Testis (tissue), 3 donors: ENCODE results near the gene PEX12. TPM values are rescaled to one million over a fixed set of nuclear protein-coding genes. Genes with fewer than 3 reads are reported as not detected.
"Not testable (repeated sequence)": the region's sequence is repeated elsewhere in the genome, so short reads cannot be mapped to it uniquely, and the experiment has no call there.

ENCODE experiments used
- DNase-seq: peaks from one replicate; pipeline ENCODE4 v3.0.0-alpha.2; 2019
- H3K27ac ChIP-seq, 2 donors: fragments of 200-600 bp; sonication (generic); one replicate each; pipeline ENCODE4 v1.5.1; 2019
- H3K27me3 ChIP-seq: fragments of 200-600 bp; sonication (generic); one replicate; pipeline ENCODE4 v1.5.1; 2019
- H3K36me3 ChIP-seq: fragments of 200-600 bp; sonication (generic); one replicate; pipeline ENCODE4 v1.5.1; 2017; ENCODE audit warnings: low read depth; ENCODE audit errors: missing control alignments
- H3K4me1 ChIP-seq: fragments of 200-600 bp; sonication (generic); one replicate; pipeline ENCODE4 v1.5.1; 2019
- H3K4me3 ChIP-seq, 2 donors: fragments of 200-600 bp; sonication (generic); one replicate each; pipeline ENCODE4 v1.5.1; 2017 to 2019
- H3K9me3 ChIP-seq: fragments of 200-600 bp; sonication (generic); one replicate; pipeline ENCODE4 v1.5.1; 2017
- CTCF ChIP-seq, 3 experiments: fragments of 450-650 bp in 2 of 3; fragments of 200-600 bp in 1 of 3; sonication (generic) in 1 of 3; IDR thresholded peaks; one replicate each; pipeline ENCODE4 v1.5.1; 2016 to 2019; ENCODE audit warnings: antibody characterized with exemption in 3 of 3, mild to moderate bottlenecking in 2 of 3, moderate library complexity in 1 of 3
- POLR2A ChIP-seq: fragments of 450-650 bp; IDR thresholded peaks from one replicate; pipeline ENCODE4 v1.6.1; 2017; ENCODE audit warnings: antibody characterized with exemption, mild to moderate bottlenecking, moderate library complexity
- WGBS, 2 donors: methylation state at CpG; one replicate each; pipeline ENCODE4 v1.1.5; 2018; 5-methylcytosine and 5-hydroxymethylcytosine counted together
- intact Hi-C: fragments of 100-400 bp; cut with DNase I; formaldehyde crosslinking; loops from one replicate; pipeline ENCODE4 v1.15.1; 2023; ENCODE audit warnings: low total_unique reads
- polyA plus RNA-seq: library from polyadenylated mRNA; stranded (reverse); fragments of 350-450 nt; fragmentation: Illumina TruSeq; extraction: RNeasy Lipid Tissue Mini Kit (QIAGEN cat#74804); gene quantifications from one replicate; pipeline ENCODE4 v1.2.3, GENCODE V29; 2014; ENCODE audit warnings: low read depth, low replicate concordance; ENCODE audit not compliant: insufficient read depth
- total RNA-seq, 2 donors: library from RNA; depleted of rRNA; stranded (reverse); fragments of >200 nt; gene quantifications; one replicate each; pipeline ENCODE4 v1.2.3, GENCODE V29; 2016

PEX12 gene
- total and polyA plus RNA-seq, 3 donors from 2014 or later: 13.6 to 17.3 (median 15.1) TPM

- peaks cover 18% of the 10 kb centered on the region for H3K4me1 ChIP-seq
- TF ChIP-seq POLR2A (no peak), CTCF (IDR thresholded peaks at IDR 0.05) (no peak)
- no peaks in the 10 kb centered on the region for H3K27me3 ChIP-seq
- no peak for DNase-seq
- intact Hi-C loops: no loop called here
- 61 to 63% methylated on average over 2 of the region's 2 CpGs for WGBS, 2 donors
- H3K27ac ChIP-seq: peak within 1 kb of the TSS in 1 of 2 donors; percentile 60
- no peak within 1 kb of the TSS for H3K4me3 ChIP-seq
- no peaks in the 10 kb centered on the region for H3K36me3 ChIP-seq
- no peaks in the 10 kb centered on the region for H3K9me3 ChIP-seq
These were observed 40.7 kb downstream of the PEX12 start, which contains the start of gene SLFN12L for GRCh38 chr17:35537601-35538141. Gene SLFN12L, minus strand, starts transcription at chr17:35537678. Its CDS starts 15,314 bp downstream, at chr17:35522364.

GRCh38 chr17:35536664-35537171 is 41.7 kb downstream of the PEX12 start:
- intact Hi-C loops: no loop called here
- no peaks in the 10 kb centered on the region for H3K36me3 ChIP-seq
- no peaks in the 10 kb centered on the region for H3K27me3 ChIP-seq
- no peak overlapping the region for H3K4me3 ChIP-seq
- H3K4me1 ChIP-seq: peaks cover 18% of the 10 kb centered on the region
- peak overlapping the region in 1 of 2 donors; percentile 60 for H3K27ac ChIP-seq
- H3K9me3 ChIP-seq: no peaks in the 10 kb centered on the region
- TF ChIP-seq POLR2A (no peak), CTCF (IDR thresholded peaks at IDR 0.05) (no peak)
- WGBS, 2 donors: 85 to 86% methylated on average over 13 of the region's 13 CpGs
- no peak for DNase-seq

- DNase-seq, H3K4me3 ChIP-seq, H3K27me3 ChIP-seq, intact Hi-C loops, H3K27ac ChIP-seq, H3K9me3 ChIP-seq, H3K36me3 ChIP-seq: not testable (repeated sequence)
- peaks cover 18% of the 10 kb centered on the region for H3K4me1 ChIP-seq
- WGBS, 2 donors: 87% methylated on average over 8 to 9 of the region's 9 CpGs
These were observed 43.0 kb downstream of the PEX12 start for GRCh38 chr17:35535406-35535805.

- Histone ChIP-seq H3K27me3 (no peaks in the 10 kb centered on the region), H3K4me1 (peaks cover 18% of the 10 kb centered on the region), H3K36me3 (no peaks in the 10 kb centered on the region), H3K4me3 (no peak overlapping the region), H3K9me3 (no peaks in the 10 kb centered on the region), H3K27ac (no peak overlapping the region)
- WGBS, 2 donors: 79 to 84% methylated on average over 3 of the region's 3 CpGs
- DNase-seq: no peak
- intact Hi-C loops: no loop called here
- TF ChIP-seq POLR2A: no peak
These were observed 43.7 kb downstream of the PEX12 start for GRCh38 chr17:35534576-35535093.

- no peaks in the 10 kb centered on the region for H3K27me3 ChIP-seq
- intact Hi-C loops: no loop called here
- TF ChIP-seq POLR2A (no peak), CTCF (IDR thresholded peaks at IDR 0.05) (no peak)
- 63 to 74% methylated on average over 1 of the region's 1 CpG for WGBS, 2 donors
- no peaks in the 10 kb centered on the region for H3K4me1 ChIP-seq
- DNase-seq: no peak
- no peaks in the 10 kb centered on the region for H3K9me3 ChIP-seq
- H3K36me3 ChIP-seq: no peaks in the 10 kb centered on the region
- H3K4me3 ChIP-seq: no peak overlapping the region
- H3K27ac ChIP-seq: no peak overlapping the region
These were observed 47.2 kb downstream of the PEX12 start for GRCh38 chr17:35531160-35531559.

- no peaks in the 10 kb centered on the region for H3K4me1 ChIP-seq
- H3K9me3 ChIP-seq: no peaks in the 10 kb centered on the region
- H3K4me3 ChIP-seq: no peak overlapping the region
- no peak for TF ChIP-seq CTCF (IDR thresholded peaks at IDR 0.05)
- no peak for TF ChIP-seq POLR2A
- H3K27ac ChIP-seq: no peak overlapping the region
- intact Hi-C loops: no loop called here
- no peak for DNase-seq
- WGBS, 2 donors: 88 to 90% methylated on average over 8 of the region's 8 CpGs
- no peaks in the 10 kb centered on the region for H3K27me3 ChIP-seq
- H3K36me3 ChIP-seq: no peaks in the 10 kb centered on the region
These were observed 48.5 kb downstream of the PEX12 start for GRCh38 chr17:35529866-35530265.

- H3K9me3 ChIP-seq, H3K27me3 ChIP-seq, H3K4me1 ChIP-seq, intact Hi-C loops, H3K27ac ChIP-seq, DNase-seq, H3K36me3 ChIP-seq, H3K4me3 ChIP-seq: not testable (repeated sequence)
- 82 to 83% methylated on average over 1 of the region's 1 CpG for WGBS, 2 donors
These were observed 49.0 kb downstream of the PEX12 start for GRCh38 chr17:35529326-35529725.
